ENCODE measurements around the gene AP3S1.
"Not testable (repeated sequence)": the region's sequence is repeated elsewhere in the genome, so short reads cannot be mapped to it uniquely, and the experiment has no call there.

The AP3S1 gene

GRCh38 chr5:115820846-115821245 is 20.9 kb upstream of the AP3S1 start:
- Histone ChIP-seq H3K4me3 (ENCODE audit: insufficient read depth, low read depth, low read length) (no peak overlapping the region), H3K4me1 (ENCODE audit: control insufficient read depth, insufficient read depth, low read length) (no peaks in the 10 kb centered on the region), H3K9me3 (ENCODE audit: control insufficient read depth, low read length) (no peaks in the 10 kb centered on the region), H3K27ac (ENCODE audit: insufficient read depth, low read depth, low read length, poor library complexity, severe bottlenecking) (no peak overlapping the region), H3K36me3 (ENCODE audit: control insufficient read depth, insufficient read depth, low read length) (no peaks in the 10 kb centered on the region), H3K27me3 (ENCODE audit: control insufficient read depth, insufficient read depth, low read length, poor library complexity, severe bottlenecking) (peaks cover 5% of the 10 kb centered on the region)
- WGBS, 2 experiments = 89 to 93% methylated on average over 1 of the region's 1 CpG

DNA sequence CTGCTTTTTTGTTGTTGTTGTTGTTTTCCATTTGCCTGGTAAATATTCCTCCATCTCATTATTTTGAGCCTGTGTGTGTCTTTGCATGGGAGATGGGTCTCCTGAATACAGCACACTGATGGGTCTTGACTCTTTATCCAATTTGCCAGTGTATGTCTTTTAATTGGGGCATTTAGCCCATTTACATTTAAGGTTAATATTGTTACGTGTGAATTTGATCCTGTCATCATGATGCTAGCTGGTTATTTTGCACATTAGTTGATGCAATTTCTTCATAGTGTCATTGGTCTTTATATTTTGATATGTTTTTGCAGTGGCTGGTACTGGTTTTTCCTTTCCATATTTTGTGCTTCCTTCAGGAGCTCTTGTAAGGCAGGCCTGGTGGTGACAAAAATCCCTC is 16.8 kb upstream of the AP3S1 start:
- not testable (repeated sequence) for H3K4me3 ChIP-seq (ENCODE audit: insufficient read depth, low read depth, low read length); H3K36me3 ChIP-seq (ENCODE audit: control insufficient read depth, insufficient read depth, low read length); H3K27me3 ChIP-seq (ENCODE audit: control insufficient read depth, insufficient read depth, low read length, poor library complexity, severe bottlenecking); H3K9me3 ChIP-seq (ENCODE audit: control insufficient read depth, low read length); H3K4me1 ChIP-seq (ENCODE audit: control insufficient read depth, insufficient read depth, low read length); H3K27ac ChIP-seq (ENCODE audit: insufficient read depth, low read depth, low read length, poor library complexity, severe bottlenecking)
- WGBS, 2 experiments = 100% methylated on average over 1 of the region's 1 CpG

GRCh38 chr5:115825948-115826347 is 15.8 kb upstream of the AP3S1 start:
- Histone ChIP-seq H3K4me3 (ENCODE audit: insufficient read depth, low read depth, low read length) (no peak overlapping the region), H3K9me3 (ENCODE audit: control insufficient read depth, low read length) (no peaks in the 10 kb centered on the region), H3K27ac (ENCODE audit: insufficient read depth, low read depth, low read length, poor library complexity, severe bottlenecking) (no peak overlapping the region), H3K27me3 (ENCODE audit: control insufficient read depth, insufficient read depth, low read length, poor library complexity, severe bottlenecking) (no peaks in the 10 kb centered on the region), H3K4me1 (ENCODE audit: control insufficient read depth, insufficient read depth, low read length) (no peaks in the 10 kb centered on the region), H3K36me3 (ENCODE audit: control insufficient read depth, insufficient read depth, low read length) (peaks cover 8% of the 10 kb centered on the region)
- 89 to 96% methylated on average over 4 of the region's 4 CpGs for WGBS, 2 experiments

GRCh38 chr5:115829913-115830312 is 11.8 kb upstream of the AP3S1 start:
- H3K4me1 ChIP-seq (ENCODE audit: control insufficient read depth, insufficient read depth, low read length) = no peaks in the 10 kb centered on the region
- H3K9me3 ChIP-seq (ENCODE audit: control insufficient read depth, low read length) = no peaks in the 10 kb centered on the region
- no peak overlapping the region for H3K4me3 ChIP-seq (ENCODE audit: insufficient read depth, low read depth, low read length)
- H3K27me3 ChIP-seq (ENCODE audit: control insufficient read depth, insufficient read depth, low read length, poor library complexity, severe bottlenecking) = no peaks in the 10 kb centered on the region
- WGBS, 2 experiments = 89 to 96% methylated on average over 2 to 4 of the region's 5 CpGs
- H3K27ac ChIP-seq (ENCODE audit: insufficient read depth, low read depth, low read length, poor library complexity, severe bottlenecking) = no peak overlapping the region
- peaks cover 8% of the 10 kb centered on the region for H3K36me3 ChIP-seq (ENCODE audit: control insufficient read depth, insufficient read depth, low read length)

DNA sequence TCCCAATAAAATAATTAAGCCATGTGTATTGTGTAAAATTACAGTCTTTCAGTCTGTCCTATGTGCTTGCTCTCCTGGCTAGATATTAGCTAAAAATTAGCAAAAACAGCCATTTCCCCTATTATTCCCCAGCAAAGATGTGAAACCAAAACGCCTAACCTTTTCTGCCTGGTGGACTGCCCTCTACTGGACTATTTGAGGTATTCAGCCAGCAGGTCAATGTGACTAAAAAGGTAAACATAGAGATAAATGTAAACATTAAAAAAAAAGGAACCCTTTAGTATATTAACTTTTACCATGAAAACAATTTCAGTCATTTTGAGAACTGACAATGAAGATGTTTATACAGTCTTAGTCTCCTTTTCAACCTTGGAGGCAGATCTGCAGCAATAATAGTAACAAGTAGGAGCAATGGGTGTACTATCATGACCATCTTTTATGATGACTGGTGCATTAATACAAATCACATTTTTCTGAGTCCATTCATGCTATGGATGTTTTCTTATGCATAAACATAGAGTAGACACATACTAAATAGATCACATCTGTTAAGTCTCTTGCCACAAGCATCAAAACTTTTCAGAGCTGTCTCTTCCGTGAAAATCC is 10.5 kb upstream of the AP3S1 start:
- WGBS, 2 experiments = 61 to 94% methylated on average over 1 to 2 of the region's 2 CpGs
- H3K4me1 ChIP-seq (ENCODE audit: control insufficient read depth, insufficient read depth, low read length) = no peaks in the 10 kb centered on the region
- no peaks in the 10 kb centered on the region for H3K27me3 ChIP-seq (ENCODE audit: control insufficient read depth, insufficient read depth, low read length, poor library complexity, severe bottlenecking)
- no peak overlapping the region for H3K27ac ChIP-seq (ENCODE audit: insufficient read depth, low read depth, low read length, poor library complexity, severe bottlenecking)
- no peak overlapping the region for H3K4me3 ChIP-seq (ENCODE audit: insufficient read depth, low read depth, low read length)
- no peaks in the 10 kb centered on the region for H3K9me3 ChIP-seq (ENCODE audit: control insufficient read depth, low read length)
- H3K36me3 ChIP-seq (ENCODE audit: control insufficient read depth, insufficient read depth, low read length) = peaks cover 17% of the 10 kb centered on the region

DNA sequence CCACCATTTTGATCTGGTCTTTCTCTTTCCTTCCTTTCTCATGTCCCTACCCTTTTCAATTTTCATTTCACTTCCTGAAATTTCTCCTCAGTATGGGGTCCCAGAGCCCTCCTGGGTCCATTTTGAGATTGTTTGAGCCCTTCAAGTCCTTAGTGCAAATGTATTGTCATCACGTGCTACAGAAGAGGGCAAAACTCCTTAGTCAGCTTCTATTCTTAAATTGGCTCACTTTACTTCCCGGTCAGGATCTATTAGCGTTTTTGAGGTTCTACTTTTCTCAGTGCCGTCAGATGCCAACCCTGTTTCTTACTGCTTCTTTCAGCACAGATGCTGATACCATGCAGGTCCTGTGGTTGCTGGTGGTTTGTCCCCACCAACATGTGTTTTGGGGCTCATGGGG is 6.3 kb upstream of the AP3S1 start:
- no peaks in the 10 kb centered on the region for H3K4me1 ChIP-seq (ENCODE audit: control insufficient read depth, insufficient read depth, low read length)
- no peak overlapping the region for H3K27ac ChIP-seq (ENCODE audit: insufficient read depth, low read depth, low read length, poor library complexity, severe bottlenecking)
- peaks cover 20% of the 10 kb centered on the region for H3K36me3 ChIP-seq (ENCODE audit: control insufficient read depth, insufficient read depth, low read length)
- no peaks in the 10 kb centered on the region for H3K9me3 ChIP-seq (ENCODE audit: control insufficient read depth, low read length)
- no peak overlapping the region for H3K4me3 ChIP-seq (ENCODE audit: insufficient read depth, low read depth, low read length)
- WGBS, 2 experiments = 94 to 96% methylated on average over 4 of the region's 4 CpGs
- no peaks in the 10 kb centered on the region for H3K27me3 ChIP-seq (ENCODE audit: control insufficient read depth, insufficient read depth, low read length, poor library complexity, severe bottlenecking)

GRCh38 chr5:115838885-115839518 is 2.7 kb upstream of the AP3S1 start:
- no peak overlapping the region for H3K27ac ChIP-seq (ENCODE audit: insufficient read depth, low read depth, low read length, poor library complexity, severe bottlenecking)
- no peaks in the 10 kb centered on the region for H3K4me1 ChIP-seq (ENCODE audit: control insufficient read depth, insufficient read depth, low read length)
- H3K27me3 ChIP-seq (ENCODE audit: control insufficient read depth, insufficient read depth, low read length, poor library complexity, severe bottlenecking) = peaks cover 10% of the 10 kb centered on the region
- no peaks in the 10 kb centered on the region for H3K9me3 ChIP-seq (ENCODE audit: control insufficient read depth, low read length)
- peaks cover 20% of the 10 kb centered on the region for H3K36me3 ChIP-seq (ENCODE audit: control insufficient read depth, insufficient read depth, low read length)
- 73 to 75% methylated on average over 8 to 9 of the region's 10 CpGs for WGBS, 2 experiments
- no peak overlapping the region for H3K4me3 ChIP-seq (ENCODE audit: insufficient read depth, low read depth, low read length)

GRCh38 chr5:115840873-115841272 is 862 bp upstream of the AP3S1 start:
- H3K27ac ChIP-seq (ENCODE audit: insufficient read depth, low read depth, low read length, poor library complexity, severe bottlenecking) = no peak overlapping the region
- 0% methylated on average over 4 to 5 of the region's 5 CpGs for WGBS, 2 experiments
- no peaks in the 10 kb centered on the region for H3K9me3 ChIP-seq (ENCODE audit: control insufficient read depth, low read length)
- H3K27me3 ChIP-seq (ENCODE audit: control insufficient read depth, insufficient read depth, low read length, poor library complexity, severe bottlenecking) = peaks cover 10% of the 10 kb centered on the region
- H3K4me3 ChIP-seq (ENCODE audit: insufficient read depth, low read depth, low read length) = peak overlapping the region; percentile 69
- H3K36me3 ChIP-seq (ENCODE audit: control insufficient read depth, insufficient read depth, low read length) = peaks cover 13% of the 10 kb centered on the region
- H3K4me1 ChIP-seq (ENCODE audit: control insufficient read depth, insufficient read depth, low read length) = no peaks in the 10 kb centered on the region

GRCh38 chr5:115842089-115842935 is 577 bp downstream of the AP3S1 start:
- peaks cover 10% of the 10 kb centered on the region for H3K27me3 ChIP-seq (ENCODE audit: control insufficient read depth, insufficient read depth, low read length, poor library complexity, severe bottlenecking)
- peaks cover 1% of the 10 kb centered on the region for H3K36me3 ChIP-seq (ENCODE audit: control insufficient read depth, insufficient read depth, low read length)
- H3K4me3 ChIP-seq (ENCODE audit: insufficient read depth, low read depth, low read length) = peak overlapping the region; percentile 69
- WGBS, 2 experiments = 1 to 2% methylated on average over 68 of the region's 68 CpGs
- no peaks in the 10 kb centered on the region for H3K4me1 ChIP-seq (ENCODE audit: control insufficient read depth, insufficient read depth, low read length)
- no peak overlapping the region for H3K27ac ChIP-seq (ENCODE audit: insufficient read depth, low read depth, low read length, poor library complexity, severe bottlenecking)
- H3K9me3 ChIP-seq (ENCODE audit: control insufficient read depth, low read length) = no peaks in the 10 kb centered on the region

DNA sequence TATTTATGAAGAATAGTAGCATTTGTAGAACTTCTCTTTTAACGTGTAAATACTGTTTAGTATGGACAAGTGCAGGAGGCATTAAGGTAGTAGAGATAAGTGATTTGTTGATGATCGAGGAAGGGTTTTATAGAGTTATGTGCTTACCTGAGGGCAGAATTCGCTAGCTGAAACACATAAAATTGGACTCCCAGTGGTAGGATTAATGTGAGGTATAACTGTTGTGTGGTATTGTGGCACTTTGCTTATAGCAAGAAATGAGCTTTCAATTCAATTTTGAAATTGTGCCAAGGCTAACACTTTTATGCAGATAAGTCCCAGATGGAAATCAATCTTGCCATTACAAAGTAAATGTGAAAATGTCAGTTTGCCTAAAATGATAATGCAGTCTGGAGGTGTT is 1.2 kb downstream of the AP3S1 start:
- H3K4me1 ChIP-seq (ENCODE audit: control insufficient read depth, insufficient read depth, low read length) = no peaks in the 10 kb centered on the region
- no peaks in the 10 kb centered on the region for H3K9me3 ChIP-seq (ENCODE audit: control insufficient read depth, low read length)
- peak overlapping the region; percentile 69 for H3K4me3 ChIP-seq (ENCODE audit: insufficient read depth, low read depth, low read length)
- H3K36me3 ChIP-seq (ENCODE audit: control insufficient read depth, insufficient read depth, low read length) = no peaks in the 10 kb centered on the region
- WGBS, 2 experiments = 51 to 58% methylated on average over 3 of the region's 3 CpGs
- no peak overlapping the region for H3K27ac ChIP-seq (ENCODE audit: insufficient read depth, low read depth, low read length, poor library complexity, severe bottlenecking)
- H3K27me3 ChIP-seq (ENCODE audit: control insufficient read depth, insufficient read depth, low read length, poor library complexity, severe bottlenecking) = peaks cover 10% of the 10 kb centered on the region
